ENCODE measurements around the gene C1QL3.

The C1QL3 gene

DNA sequence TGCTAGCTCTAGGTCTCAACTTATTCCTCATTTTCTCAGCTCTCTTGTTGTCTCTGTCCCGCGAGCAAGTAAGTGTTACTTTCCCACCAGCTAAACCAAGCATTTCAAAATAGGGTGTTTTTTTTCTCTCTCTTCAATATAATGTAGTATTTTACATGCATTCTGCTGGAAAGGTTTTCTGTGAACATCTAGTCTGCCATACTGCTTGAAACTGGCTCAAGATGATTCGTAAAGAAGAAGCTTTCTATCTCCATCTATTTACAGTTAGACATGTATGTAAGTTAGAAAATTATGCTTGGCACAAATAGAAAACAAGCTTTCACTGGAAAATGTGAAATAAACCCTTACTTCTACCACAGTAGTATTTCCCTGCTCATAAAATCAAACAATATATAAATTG lies 31.2 kb downstream of the C1QL3 start:
- Histone ChIP-seq H3K27ac (no peak overlapping the region), H3K36me3 (ENCODE audit: control insufficient read depth, insufficient read depth, low read length) (no peaks in the 10 kb centered on the region), H2AFZ (no peak overlapping the region), H3K9me3 (ENCODE audit: control insufficient read depth, low read length) (no peaks in the 10 kb centered on the region), H3K4me3 (ENCODE audit: low read depth, low read length) (no peak overlapping the region), H3K4me2 (ENCODE audit: low read length) (no peak overlapping the region), H3K27me3 (ENCODE audit: control insufficient read depth, insufficient read depth, low read length) (no peaks in the 10 kb centered on the region), H3K79me2 (no peaks in the 10 kb centered on the region), H3K9ac (no peak overlapping the region), H3K4me1 (no peaks in the 10 kb centered on the region)
- TF ChIP-seq CTCF (IDR thresholded peaks at IDR 0.05), result no peak

- no peak overlapping the region for H3K9ac ChIP-seq
- no peak overlapping the region for H3K27ac ChIP-seq
- no peak overlapping the region for H3K4me3 ChIP-seq (ENCODE audit: low read depth, low read length)
- no peak overlapping the region for H2AFZ ChIP-seq
- no peak overlapping the region for H3K4me2 ChIP-seq (ENCODE audit: low read length)
- no peaks in the 10 kb centered on the region for H3K36me3 ChIP-seq (ENCODE audit: control insufficient read depth, insufficient read depth, low read length)
- no peak for TF ChIP-seq CTCF (IDR thresholded peaks at IDR 0.05)
- H3K4me1 ChIP-seq, result no peaks in the 10 kb centered on the region
- no peaks in the 10 kb centered on the region for H3K9me3 ChIP-seq (ENCODE audit: control insufficient read depth, low read length)
- no peaks in the 10 kb centered on the region for H3K79me2 ChIP-seq
- H3K27me3 ChIP-seq (ENCODE audit: control insufficient read depth, insufficient read depth, low read length), result no peaks in the 10 kb centered on the region
These were observed 38.3 kb downstream of the C1QL3 start for GRCh38 chr10:16483241-16483917.

GRCh38 chr10:16481052-16481728 lies 40.5 kb downstream of the C1QL3 start:
- Histone ChIP-seq H3K4me2 (ENCODE audit: low read length) (no peak overlapping the region), H3K9ac (no peak overlapping the region), H3K79me2 (no peaks in the 10 kb centered on the region), H3K4me1 (no peaks in the 10 kb centered on the region), H3K4me3 (ENCODE audit: low read depth, low read length) (no peak overlapping the region), H3K27me3 (ENCODE audit: control insufficient read depth, insufficient read depth, low read length) (no peaks in the 10 kb centered on the region), H3K36me3 (ENCODE audit: control insufficient read depth, insufficient read depth, low read length) (no peaks in the 10 kb centered on the region), H2AFZ (no peak overlapping the region), H3K9me3 (ENCODE audit: control insufficient read depth, low read length) (no peaks in the 10 kb centered on the region), H3K27ac (no peak overlapping the region)
- no peak for TF ChIP-seq CTCF (IDR thresholded peaks at IDR 0.05)

DNA sequence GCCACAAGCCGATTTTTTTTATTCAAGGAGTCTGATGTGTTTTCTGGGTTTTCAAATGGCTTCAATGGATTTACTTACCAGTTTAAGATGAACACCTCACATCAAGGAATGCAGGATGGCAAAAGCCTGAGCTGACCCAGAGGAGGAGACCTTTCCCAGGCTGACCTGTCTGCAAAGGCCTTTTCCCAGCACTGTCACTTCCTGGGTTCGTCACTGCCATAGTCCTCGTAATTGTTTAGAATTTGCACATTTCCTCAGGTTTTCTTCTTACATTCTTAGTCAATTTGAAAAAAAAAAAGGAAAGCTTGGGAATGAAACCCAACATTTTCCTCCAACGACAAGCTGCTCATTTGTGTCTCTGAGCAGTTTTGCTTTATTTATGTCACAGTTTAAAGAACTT lies 42.9 kb downstream of the C1QL3 start:
- Histone ChIP-seq H3K36me3 (ENCODE audit: control insufficient read depth, insufficient read depth, low read length) (no peaks in the 10 kb centered on the region), H3K79me2 (no peaks in the 10 kb centered on the region), H3K9me3 (ENCODE audit: control insufficient read depth, low read length) (no peaks in the 10 kb centered on the region), H3K4me1 (no peaks in the 10 kb centered on the region), H3K27ac (no peak overlapping the region), H2AFZ (no peak overlapping the region), H3K4me3 (ENCODE audit: low read depth, low read length) (no peak overlapping the region), H3K9ac (no peak overlapping the region), H3K4me2 (ENCODE audit: low read length) (no peak overlapping the region), H3K27me3 (ENCODE audit: control insufficient read depth, insufficient read depth, low read length) (no peaks in the 10 kb centered on the region)
- TF ChIP-seq CTCF (IDR thresholded peaks at IDR 0.05), result no peak

DNA sequence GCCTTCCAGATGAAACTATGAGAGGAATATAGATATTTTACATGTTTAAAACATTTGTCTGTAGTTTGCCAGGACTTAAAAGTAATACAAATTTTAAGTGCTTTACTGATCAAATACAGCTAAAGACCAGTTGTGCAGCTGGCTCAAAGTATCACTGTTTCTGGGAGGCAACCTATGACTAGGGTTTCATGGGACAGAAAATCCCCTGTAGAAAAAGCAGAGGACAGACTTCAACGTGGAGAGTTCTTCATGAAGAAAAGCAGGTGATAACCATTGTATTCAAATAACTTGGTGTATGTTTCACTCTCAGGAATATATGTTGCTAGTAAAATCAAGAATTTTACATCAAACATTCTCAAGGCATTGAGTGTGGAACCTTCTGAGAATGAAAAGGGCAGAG lies 43.9 kb downstream of the C1QL3 start:
- no peaks in the 10 kb centered on the region for H3K9me3 ChIP-seq (ENCODE audit: control insufficient read depth, low read length)
- H2AFZ ChIP-seq, result no peak overlapping the region

More for the DNA sequence above, 43.9 kb downstream of the C1QL3 start:
- Histone ChIP-seq H3K9ac (no peak overlapping the region), H3K27me3 (ENCODE audit: control insufficient read depth, insufficient read depth, low read length) (no peaks in the 10 kb centered on the region), H3K4me2 (ENCODE audit: low read length) (no peak overlapping the region), H3K4me1 (no peaks in the 10 kb centered on the region), H3K27ac (no peak overlapping the region), H3K79me2 (no peaks in the 10 kb centered on the region), H3K36me3 (ENCODE audit: control insufficient read depth, insufficient read depth, low read length) (no peaks in the 10 kb centered on the region), H3K4me3 (ENCODE audit: low read depth, low read length) (no peak overlapping the region)
- TF ChIP-seq CTCF (IDR thresholded peaks at IDR 0.05), result no peak
